Neural progenitor cell (in vitro differentiated cells): ENCODE measurements around the gene RBM39. TPM values are rescaled to one million over a fixed set of nuclear protein-coding genes. Genes with fewer than 3 reads are reported as not detected.

Experiments
- DNase-seq: peaks from one replicate; pipeline ENCODE4 v3.0.0-alpha.2; 2016; ENCODE audit warnings: low spot score
- H2AFZ ChIP-seq: fragments of 200-600 bp; sonication (generic); replicated peaks from 2 replicates; pipeline ENCODE4 v1.6.1; 2016; ENCODE audit warnings: antibody characterized with exemption
- H3F3A ChIP-seq: fragments of 200-600 bp; sonication (generic); 2 replicates; pipeline ENCODE4 v1.6.1; 2016; ENCODE audit warnings: antibody characterized with exemption, low read depth
- H3K27ac ChIP-seq: fragments of 200-600 bp; sonication (generic); 2 replicates; pipeline ENCODE4 v1.5.1; 2016; ENCODE audit warnings: mild to moderate bottlenecking
- H3K27me3 ChIP-seq: fragments of 200-600 bp; sonication (generic); 2 replicates; pipeline ENCODE4 v1.6.1; 2016; ENCODE audit warnings: mild to moderate bottlenecking, moderate library complexity
- H3K36me3 ChIP-seq: fragments of 200-600 bp; sonication (generic); 2 replicates; pipeline ENCODE4 v1.5.1; 2016
- H3K4me1 ChIP-seq: fragments of 200-600 bp; sonication (generic); 2 replicates; pipeline ENCODE4 v1.6.1; 2016; ENCODE audit warnings: mixed run types
- H3K4me2 ChIP-seq: fragments of 200-600 bp; sonication (generic); 2 replicates; pipeline ENCODE4 v1.6.1; 2016
- H3K4me3 ChIP-seq: fragments of 200-600 bp; sonication (generic); 2 replicates; pipeline ENCODE4 v1.5.1; 2016
- H3K79me2 ChIP-seq: fragments of 200-600 bp; sonication (generic); 2 replicates; pipeline ENCODE4 v1.6.1; 2016; ENCODE audit warnings: low read depth
- H3K9ac ChIP-seq: fragments of 200-600 bp; sonication (generic); 2 replicates; pipeline ENCODE4 v1.6.1; 2016
- H3K9me3 ChIP-seq: fragments of 200-600 bp; sonication (generic); 2 replicates; pipeline ENCODE4 v1.5.1; 2016; ENCODE audit warnings: low read depth
- H4K20me1 ChIP-seq: fragments of 200-600 bp; sonication (generic); 2 replicates; pipeline ENCODE4 v1.6.1; 2016; ENCODE audit warnings: low read depth
- H3K27ac Mint-ChIP-seq: 3 replicates; pipeline ENCODE4 v1.8.0; 2021; ENCODE audit warnings: mixed read lengths
- H3K27me3 Mint-ChIP-seq: 2 replicates; pipeline ENCODE4 v1.8.0; 2022; ENCODE audit warnings: low read depth, mild to moderate bottlenecking, inconsistent platforms, moderate library complexity, mixed read lengths; ENCODE audit not compliant: insufficient read depth
- H3K36me3 Mint-ChIP-seq: 3 replicates; pipeline ENCODE4 v1.8.0; 2021; ENCODE audit warnings: mixed read lengths
- H3K4me1 Mint-ChIP-seq: 3 replicates; pipeline ENCODE4 v1.8.0; 2021; ENCODE audit warnings: mixed read lengths
- H3K4me3 Mint-ChIP-seq: 3 replicates; pipeline ENCODE4 v1.8.0; 2021; ENCODE audit warnings: mild to moderate bottlenecking, moderate library complexity, mixed read lengths
- H3K9me3 Mint-ChIP-seq: 3 replicates; pipeline ENCODE4 v1.8.0; 2020; ENCODE audit warnings: mixed read lengths
- CTCF ChIP-seq: fragments of 200-600 bp; sonication (generic); IDR thresholded peaks from 2 replicates; pipeline ENCODE4 v1.5.1; 2017; ENCODE audit warnings: antibody characterized with exemption, mild to moderate bottlenecking
- EZH2 ChIP-seq: fragments of 200-600 bp; sonication (generic); IDR thresholded peaks from 2 replicates; pipeline ENCODE4 v1.6.1; 2017; ENCODE audit warnings: antibody characterized with exemption, mild to moderate bottlenecking, moderate library complexity
- EZH2phosphoT487 ChIP-seq: fragments of 200-600 bp; sonication (generic); IDR thresholded peaks from 2 replicates; pipeline ENCODE4 v1.6.1; 2017; ENCODE audit warnings: antibody characterized with exemption
- total RNA-seq: library from RNA; depleted of rRNA; stranded (reverse); fragments of >200 nt; gene quantifications from 2 replicates; pipeline ENCODE4 v1.2.3, GENCODE V29; 2015; ENCODE audit warnings: low replicate concordance

Gene RBM39
- total RNA-seq, 1 donor from 2014 or later: 555 TPM

- no peaks in the 10 kb centered on the region for H3K9me3 Mint-ChIP-seq
- H3K4me3 Mint-ChIP-seq: no peak overlapping the region
- Histone ChIP-seq H3K4me3 (no peak overlapping the region), H3K4me1 (no peaks in the 10 kb centered on the region), H3K36me3 (peaks cover 61% of the 10 kb centered on the region), H3K79me2 (peaks cover 100% of the 10 kb centered on the region), H2AFZ (no peak overlapping the region), H3K9ac (no peak overlapping the region), H3K9me3 (no peaks in the 10 kb centered on the region), H3K27me3 (no peaks in the 10 kb centered on the region), H4K20me1 (peaks cover 100% of the 10 kb centered on the region), H3F3A (peaks cover 49% of the 10 kb centered on the region), H3K27ac (no peak overlapping the region), H3K4me2 (peak overlapping the region; percentile 15)
- H3K36me3 Mint-ChIP-seq: peaks cover 30% of the 10 kb centered on the region
- H3K27ac Mint-ChIP-seq: no peak overlapping the region
- no peak for DNase-seq
- no peak for TF ChIP-seq CTCF
- TF ChIP-seq EZH2phosphoT487: no peak
- H3K27me3 Mint-ChIP-seq: no peaks in the 10 kb centered on the region
- H3K4me1 Mint-ChIP-seq: peaks cover 6% of the 10 kb centered on the region
These were observed 9.4 kb downstream of the RBM39 start for GRCh38 chr20:35732644-35732982.

DNA sequence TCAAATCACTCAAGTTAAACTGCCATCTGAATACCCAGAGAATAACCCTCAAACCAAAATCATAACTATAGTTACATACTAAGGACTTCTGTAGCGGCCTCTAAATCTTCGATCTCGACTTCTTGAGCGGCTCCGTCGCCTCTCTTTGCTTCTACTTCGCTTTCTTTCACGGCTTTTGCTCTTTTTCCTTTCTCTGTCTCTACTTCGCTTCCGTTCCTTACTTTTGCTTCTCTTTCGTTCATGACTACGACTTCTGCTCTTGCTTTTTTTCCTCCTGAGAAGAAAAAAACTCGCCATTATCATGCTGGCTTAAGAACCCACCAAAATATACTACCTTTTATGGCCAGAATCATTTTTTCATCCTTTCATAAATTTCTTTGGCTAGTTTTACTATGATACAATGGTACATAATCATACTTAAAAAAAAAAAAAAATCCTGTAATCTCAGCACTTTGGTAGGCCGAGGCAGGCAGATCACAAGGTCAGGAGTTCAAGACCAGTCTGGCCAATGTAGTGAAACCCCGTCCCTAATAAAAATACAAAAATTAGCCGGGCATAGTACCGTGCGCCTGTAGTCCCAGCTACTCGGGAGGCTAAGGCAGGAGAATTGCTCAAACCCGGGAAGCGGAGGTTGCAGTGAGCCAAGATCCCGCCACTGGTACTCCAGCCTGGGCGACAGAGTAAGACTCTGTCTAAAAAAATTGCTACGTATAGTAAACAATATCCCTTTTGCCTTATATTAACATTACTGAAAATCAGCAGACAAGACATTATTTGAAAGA lies 10.0 kb downstream of the RBM39 start:
- Mint-ChIP-seq H3K27ac (no peak overlapping the region), H3K9me3 (no peaks in the 10 kb centered on the region), H3K27me3 (no peaks in the 10 kb centered on the region), H3K36me3 (peaks cover 30% of the 10 kb centered on the region), H3K4me1 (peaks cover 6% of the 10 kb centered on the region), H3K4me3 (no peak overlapping the region)
- Histone ChIP-seq H3K9me3 (no peaks in the 10 kb centered on the region), H3K79me2 (peaks cover 100% of the 10 kb centered on the region), H3K4me2 (peak overlapping the region; percentile 15), H3K36me3 (peaks cover 61% of the 10 kb centered on the region), H3K4me3 (no peak overlapping the region), H3F3A (peaks cover 49% of the 10 kb centered on the region), H3K9ac (no peak overlapping the region), H4K20me1 (peaks cover 97% of the 10 kb centered on the region), H3K4me1 (no peaks in the 10 kb centered on the region), H3K27ac (no peak overlapping the region), H3K27me3 (no peaks in the 10 kb centered on the region), H2AFZ (no peak overlapping the region)
- no peak for TF ChIP-seq CTCF
- no peak for TF ChIP-seq EZH2
- TF ChIP-seq EZH2phosphoT487: no peak
- no peak for DNase-seq

GRCh38 chr20:35731469-35731788 lies 10.6 kb downstream of the RBM39 start:
- peaks cover 97% of the 10 kb centered on the region for H4K20me1 ChIP-seq
- H3K9ac ChIP-seq: no peak overlapping the region
- no peak overlapping the region for H3K27ac ChIP-seq
- Mint-ChIP-seq H3K27ac (no peak overlapping the region), H3K4me3 (no peak overlapping the region), H3K4me1 (peaks cover 6% of the 10 kb centered on the region), H3K36me3 (peaks cover 35% of the 10 kb centered on the region), H3K9me3 (no peaks in the 10 kb centered on the region), H3K27me3 (no peaks in the 10 kb centered on the region)
- no peaks in the 10 kb centered on the region for H3K9me3 ChIP-seq
- H3K4me1 ChIP-seq: no peaks in the 10 kb centered on the region
- peaks cover 64% of the 10 kb centered on the region for H3K36me3 ChIP-seq
- DNase-seq: no peak
- no peaks in the 10 kb centered on the region for H3K27me3 ChIP-seq
- peak overlapping the region; percentile 17 for H3K4me2 ChIP-seq
- H2AFZ ChIP-seq: no peak overlapping the region
- H3K79me2 ChIP-seq: peaks cover 100% of the 10 kb centered on the region
- H3K4me3 ChIP-seq: no peak overlapping the region
- H3F3A ChIP-seq: peaks cover 49% of the 10 kb centered on the region
- TF ChIP-seq EZH2phosphoT487 (no peak), CTCF (no peak), EZH2 (no peak)
